ENCODE results near the gene TCF19. TPM values are rescaled to one million over a fixed set of nuclear protein-coding genes. Genes with fewer than 3 reads are reported as not detected.

Gene TCF19
- total and polyA plus RNA-seq, 10 of the 15 experiments (the other 5 are each of a cell fraction or from before 2014, with no cell fraction given), result 7.7 to 103 (median 53.3) TPM

GRCh38 chr6:31145386-31145785, 13.0 kb upstream of the TCF19 start:
- no peak for ATAC-seq
- ChIA-PET RAD21 (ENCODE audit: unreplicated experiment) (interaction anchor here (0.6 to 1.1 kb wide), 2 partner anchors 47 to 221 kb away, joined by 4 read pairs; no protein-coding TSS in a partner anchor), SMC1A (ENCODE audit: uncharacterized antibody, unreplicated experiment) (interaction anchor here (0.9 to 2.0 kb wide), 2 partner anchors 10 to 47 kb away, joined by 3 to 10 read pairs; no protein-coding TSS in a partner anchor), POLR2A (interaction anchor here (0.5 to 1.3 kb wide), 3 partner anchors 20 to 700 kb away, joined by 3 read pairs; no protein-coding TSS in a partner anchor), CTCF (interaction anchor here (1.0 to 22.9 kb wide), 4 partner anchors 15 to 221 kb away, joined by 3 to 326 read pairs (median 4); no protein-coding TSS in a partner anchor)
- WGBS (ENCODE audit: insufficient coverage, insufficient replicate concordance, low lambda C conversion rate, missing lambda C conversion rate), result 88% methylated on average over 10 of the region's 10 CpGs
- Histone ChIP-seq H4K20me1 (ENCODE audit: control insufficient read depth, insufficient read depth) (no peaks in the 10 kb centered on the region), H3K27me3 (replicated peaks in 1 of 2; ENCODE audit: control insufficient read depth in 2 of 2, insufficient read depth in 2 of 2, low read length in 1 of 2) (no peaks in the 10 kb centered on the region), H2AFZ (ENCODE audit: control insufficient read depth, low read depth, low read length) (no peak overlapping the region), H3K79me2 (ENCODE audit: control insufficient read depth, insufficient read depth, low read length) (no peaks in the 10 kb centered on the region), H3K27ac (ENCODE audit: control insufficient read depth, insufficient read depth) (no peak overlapping the region), H3K4me1 (ENCODE audit: control insufficient read depth, insufficient read depth, low read length) (peaks cover 4% of the 10 kb centered on the region; the same call in 1 of the 2 replicates), H3K4me3 (no peak overlapping the region), H3K4me2 (ENCODE audit: control insufficient read depth, insufficient read depth) (no peak overlapping the region), H3K9ac (ENCODE audit: control insufficient read depth, insufficient read depth, low read length) (no peak overlapping the region), H3K9me3 (replicated peaks; ENCODE audit: control insufficient read depth, insufficient read depth, low read length) (no peaks in the 10 kb centered on the region), H3K36me3 (ENCODE audit: control insufficient read depth in 2 of 2, insufficient read depth in 2 of 2, low read length in 1 of 2) (peaks cover 0 to 4% of the 10 kb centered on the region in 2 experiments; a peak in 1 of 4 replicates)
- intact Hi-C loops (cut with micrococcal nuclease; ENCODE audit: unreplicated experiment), result no loop called here
- in situ Hi-C loops (cut with MboI), result no loop called here
- BruUV-seq (replicated peaks), result TSS peak; percentile 45
- no peak for DNase-seq (ENCODE audit: low read depth, low spot score)
- no peak for FAIRE-seq
- TF ChIP-seq EED (IDR thresholded peaks at IDR 0.05; ENCODE audit: low read depth) (no peak), HDGF (IDR thresholded peaks at IDR 0.05) (no peak), MTA3 (IDR thresholded peaks at IDR 0.05; ENCODE audit: borderline replicate concordance, low read length) (no peak), RAD51 (IDR thresholded peaks at IDR 0.05) (no peak), JUND (IDR thresholded peaks at IDR 0.05; ENCODE audit: low read depth, low read length) (no peak), PRDM15 (CRISPR knock-in tag; IDR thresholded peaks at IDR 0.05) (no peak), CHD1 (IDR thresholded peaks at IDR 0.05; ENCODE audit: low read depth, low read length) (no peak), PKNOX1 (IDR thresholded peaks at IDR 0.05) (no peak), FOXK2 (IDR thresholded peaks at IDR 0.05) (no peak), DPF2 (IDR thresholded peaks at IDR 0.05) (no peak), ZNF384 (IDR thresholded peaks at IDR 0.05; ENCODE audit: borderline replicate concordance, low read depth, low read length) (no peak), ZNF274 (IDR thresholded peaks at IDR 0.05; ENCODE audit: insufficient read depth, insufficient read length) (no peak), MAX (IDR thresholded peaks at IDR 0.05; ENCODE audit: low read depth, low read length) (no peak), GATAD2B (conservative IDR thresholded peaks at IDR 0.05; ENCODE audit: low read depth) (no peak), JUNB (IDR thresholded peaks at IDR 0.05) (no peak), MXI1 (IDR thresholded peaks at IDR 0.05; ENCODE audit: low read depth, low read length) (no peak), CREB1 (IDR thresholded peaks at IDR 0.05; ENCODE audit: low read depth) (no peak), SPI1 (IDR thresholded peaks at IDR 0.05; ENCODE audit: borderline replicate concordance, insufficient read depth, low read depth, low read length) (no peak)
- TF ChIP-seq, protein P1, sequence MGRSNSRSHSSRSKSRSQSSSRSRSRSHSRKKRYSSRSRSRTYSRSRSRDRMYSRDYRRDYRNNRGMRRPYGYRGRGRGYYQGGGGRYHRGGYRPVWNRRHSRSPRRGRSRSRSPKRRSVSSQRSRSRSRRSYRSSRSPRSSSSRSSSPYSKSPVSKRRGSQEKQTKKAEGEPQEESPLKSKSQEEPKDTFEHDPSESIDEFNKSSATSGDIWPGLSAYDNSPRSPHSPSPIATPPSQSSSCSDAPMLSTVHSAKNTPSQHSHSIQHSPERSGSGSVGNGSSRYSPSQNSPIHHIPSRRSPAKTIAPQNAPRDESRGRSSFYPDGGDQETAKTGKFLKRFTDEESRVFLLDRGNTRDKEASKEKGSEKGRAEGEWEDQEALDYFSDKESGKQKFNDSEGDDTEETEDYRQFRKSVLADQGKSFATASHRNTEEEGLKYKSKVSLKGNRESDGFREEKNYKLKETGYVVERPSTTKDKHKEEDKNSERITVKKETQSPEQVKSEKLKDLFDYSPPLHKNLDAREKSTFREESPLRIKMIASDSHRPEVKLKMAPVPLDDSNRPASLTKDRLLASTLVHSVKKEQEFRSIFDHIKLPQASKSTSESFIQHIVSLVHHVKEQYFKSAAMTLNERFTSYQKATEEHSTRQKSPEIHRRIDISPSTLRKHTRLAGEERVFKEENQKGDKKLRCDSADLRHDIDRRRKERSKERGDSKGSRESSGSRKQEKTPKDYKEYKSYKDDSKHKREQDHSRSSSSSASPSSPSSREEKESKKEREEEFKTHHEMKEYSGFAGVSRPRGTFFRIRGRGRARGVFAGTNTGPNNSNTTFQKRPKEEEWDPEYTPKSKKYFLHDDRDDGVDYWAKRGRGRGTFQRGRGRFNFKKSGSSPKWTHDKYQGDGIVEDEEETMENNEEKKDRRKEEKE (IDR thresholded peaks at IDR 0.05), result no peak

All from GM12878 (cell line).